GM18505 (cell line): ENCODE data around the gene NKAIN1.

Experiments used
- ATAC-seq: cut with Tn5 transposase; IDR thresholded peaks from one replicate; pipeline ENCODE4 v1.9.1; 2021; ENCODE audit not compliant: unreplicated experiment
- POLR2A ChIP-seq: IDR thresholded peaks from 4 replicates; pipeline ENCODE4 v1.6.1; 2011; ENCODE audit warnings: borderline replicate concordance; ENCODE audit not compliant: insufficient read depth, insufficient read length; ENCODE audit errors: extremely low read depth

NKAIN1 gene

DNA sequence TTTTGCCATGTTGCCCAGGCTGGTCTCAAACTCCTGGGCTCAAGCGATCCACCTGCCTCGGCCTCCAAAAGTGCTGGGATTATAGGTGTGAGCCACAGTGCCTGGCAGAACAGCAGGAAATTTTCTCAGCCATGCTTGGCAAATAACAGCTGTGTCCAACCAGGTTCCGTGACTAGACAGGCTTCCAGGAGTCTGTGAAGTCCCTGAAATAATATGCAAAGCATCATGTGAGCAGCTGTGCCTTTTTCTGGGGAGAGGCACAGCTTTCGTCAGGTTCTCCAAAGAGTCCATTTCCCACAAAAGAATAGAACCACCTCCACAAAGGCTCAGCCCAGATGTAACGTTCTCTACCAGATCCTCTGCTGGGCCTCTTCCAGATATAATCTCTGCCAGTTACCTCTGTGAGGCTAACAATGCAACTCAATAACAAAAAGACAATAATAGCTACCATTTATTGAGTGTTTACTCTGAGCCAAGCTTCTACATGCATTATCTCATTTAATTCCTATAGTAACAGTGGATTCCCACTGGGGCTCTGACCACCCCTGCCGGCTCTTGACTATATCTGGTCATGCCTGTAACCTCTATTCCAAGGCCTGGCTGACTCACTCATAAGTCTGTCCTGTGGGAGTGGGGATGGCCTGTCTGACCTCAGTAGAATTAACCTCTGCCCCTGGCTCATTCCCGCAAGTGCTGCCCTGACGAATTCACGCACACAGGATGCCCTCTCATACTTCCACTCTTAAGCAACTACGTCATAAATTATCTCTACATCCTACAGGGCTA, 4.0 kb upstream of the NKAIN1 start:
- ATAC-seq: no peak

DNA sequence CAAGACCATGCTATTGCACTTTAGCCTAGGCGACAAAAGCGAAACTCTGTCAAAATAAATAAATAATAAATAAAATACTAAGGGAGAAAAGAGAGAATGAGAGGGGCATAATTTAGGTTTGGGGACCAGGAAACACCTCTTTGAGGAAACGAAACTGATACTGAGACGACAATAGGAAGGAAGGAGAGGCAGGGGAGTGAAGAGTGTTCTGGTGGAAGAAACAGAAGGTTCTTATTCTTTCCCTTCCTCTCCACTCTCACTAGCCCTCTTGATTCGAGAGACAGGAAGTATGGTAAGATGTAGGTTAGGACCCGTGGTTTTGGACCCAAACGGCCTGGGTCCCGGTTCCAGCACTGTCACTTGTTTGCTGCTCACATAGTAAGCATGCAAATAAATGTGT, 1.6 kb upstream of the NKAIN1 start:
- no peak for ATAC-seq
- TF ChIP-seq POLR2A: no peak

More for the DNA sequence above, 4.0 kb upstream of the NKAIN1 start:
- TF ChIP-seq POLR2A: no peak

DNA sequence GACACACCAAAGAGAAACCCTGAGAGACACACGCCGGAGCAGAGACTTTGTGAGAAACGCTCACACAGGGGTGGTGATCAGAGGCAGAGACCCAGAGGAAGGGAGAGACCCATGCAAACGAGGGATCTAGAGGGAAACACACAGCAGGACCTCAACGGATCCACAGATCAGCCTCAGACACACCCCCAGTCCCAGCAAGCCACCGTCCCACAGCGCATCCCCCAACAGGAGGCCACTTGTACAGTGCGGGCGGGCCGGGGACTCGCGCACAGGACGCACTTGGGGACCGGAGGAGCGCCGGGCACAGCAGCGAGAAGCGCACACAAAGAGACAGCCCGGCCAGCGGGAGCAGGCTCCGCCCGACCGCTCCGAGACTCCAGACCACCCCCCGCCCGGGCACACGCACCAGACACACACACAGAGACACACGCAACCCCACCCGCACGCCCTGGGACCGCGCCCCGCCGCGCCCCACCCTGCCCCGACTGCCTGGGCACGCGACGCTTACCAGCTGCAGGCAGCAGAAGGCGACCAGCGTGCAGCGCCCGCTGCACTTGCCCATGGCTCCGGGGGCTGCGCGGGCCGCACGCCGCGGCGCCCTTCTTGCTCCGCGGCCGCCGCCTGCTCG, 587 bp downstream of the NKAIN1 start:
- no peak for ATAC-seq
- no peak for TF ChIP-seq POLR2A

DNA sequence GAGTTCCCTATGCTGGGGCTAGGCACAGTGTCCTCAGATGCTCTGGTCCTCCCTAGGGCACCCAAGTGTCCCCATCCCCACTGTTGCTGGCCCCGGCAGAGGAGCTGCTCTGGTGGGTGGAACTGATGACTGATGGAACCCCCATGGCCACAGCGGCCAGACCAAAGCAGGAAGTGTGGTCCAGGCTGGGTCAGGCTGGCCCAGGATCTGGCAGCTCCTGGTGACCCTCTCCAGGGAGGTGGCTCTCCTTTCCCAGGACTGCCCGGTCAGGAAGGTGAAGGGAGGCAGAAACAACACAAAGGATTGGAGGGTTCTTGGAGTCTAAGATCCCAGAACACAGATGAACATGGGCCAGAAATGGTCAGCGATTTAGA, 1.1 kb downstream of the NKAIN1 start:
- ATAC-seq: no peak
- TF ChIP-seq POLR2A: no peak

DNA sequence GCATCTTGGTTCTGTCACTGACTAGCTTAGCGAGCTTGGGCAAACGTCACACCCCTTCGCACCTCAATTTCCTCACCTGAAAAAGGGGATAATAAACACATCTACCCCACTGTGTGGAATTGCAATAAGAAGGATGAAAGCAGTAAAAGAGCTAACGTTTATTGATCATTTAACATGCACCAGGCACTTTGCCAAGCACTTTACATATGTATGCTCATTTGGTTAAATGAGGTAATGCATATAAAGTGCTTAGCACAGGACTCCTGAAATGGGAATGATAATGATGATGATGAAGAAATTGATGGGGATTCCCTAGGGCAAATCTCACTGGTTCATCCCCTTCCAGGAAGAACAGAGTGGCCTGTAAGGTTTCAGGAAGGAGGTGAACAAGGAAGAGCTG, 4.8 kb downstream of the NKAIN1 start:
- ATAC-seq: no peak
- no peak for TF ChIP-seq POLR2A

DNA sequence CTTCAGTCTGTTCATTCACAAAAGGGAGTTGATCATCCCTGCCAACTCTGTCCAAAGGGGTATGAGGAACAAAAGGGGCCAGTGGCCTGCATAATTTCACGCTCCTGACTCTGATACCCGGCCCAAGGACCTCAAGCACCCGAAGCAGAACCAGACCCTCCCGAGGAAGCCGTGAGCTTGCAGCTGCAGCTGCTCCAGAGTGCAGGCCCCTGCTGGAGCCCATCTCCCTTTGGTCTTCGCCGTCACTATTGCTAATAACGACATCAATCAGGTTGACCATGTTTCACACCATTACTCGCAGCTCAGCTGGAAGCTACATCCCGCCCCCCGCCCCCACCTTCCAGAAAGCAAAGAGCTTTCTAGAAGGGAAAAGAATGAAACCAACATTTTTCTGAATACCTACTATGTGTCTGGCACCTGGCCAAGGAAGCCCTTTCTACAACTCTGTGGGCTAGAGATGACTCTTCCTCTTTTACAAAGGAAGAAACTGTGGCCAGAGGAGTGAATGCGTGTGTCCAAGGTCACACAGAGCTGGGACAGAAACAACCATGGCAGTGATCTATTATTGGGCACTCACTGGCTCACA, 5.5 kb downstream of the NKAIN1 start:
- no peak for TF ChIP-seq POLR2A
- no peak for ATAC-seq

DNA sequence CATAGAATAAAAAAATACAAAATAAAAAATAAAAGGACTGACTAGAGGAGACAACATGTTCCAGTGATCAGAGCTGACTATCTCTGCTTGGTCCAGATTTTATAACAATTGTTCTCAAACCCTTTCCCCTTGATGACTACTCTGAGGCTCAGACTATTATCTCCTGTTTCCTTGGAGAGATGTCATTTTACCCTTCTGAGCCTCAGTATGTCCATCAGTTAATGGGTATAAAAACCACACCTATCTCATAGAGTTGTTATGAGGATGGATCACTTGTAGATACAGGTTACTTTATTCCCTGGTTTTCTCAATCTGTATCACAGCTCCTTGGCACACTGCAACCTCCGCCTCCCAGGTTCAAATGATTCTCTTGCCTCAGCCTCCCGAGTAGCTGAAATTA, 7.0 kb downstream of the NKAIN1 start:
- TF ChIP-seq POLR2A: no peak
- ATAC-seq: no peak

DNA sequence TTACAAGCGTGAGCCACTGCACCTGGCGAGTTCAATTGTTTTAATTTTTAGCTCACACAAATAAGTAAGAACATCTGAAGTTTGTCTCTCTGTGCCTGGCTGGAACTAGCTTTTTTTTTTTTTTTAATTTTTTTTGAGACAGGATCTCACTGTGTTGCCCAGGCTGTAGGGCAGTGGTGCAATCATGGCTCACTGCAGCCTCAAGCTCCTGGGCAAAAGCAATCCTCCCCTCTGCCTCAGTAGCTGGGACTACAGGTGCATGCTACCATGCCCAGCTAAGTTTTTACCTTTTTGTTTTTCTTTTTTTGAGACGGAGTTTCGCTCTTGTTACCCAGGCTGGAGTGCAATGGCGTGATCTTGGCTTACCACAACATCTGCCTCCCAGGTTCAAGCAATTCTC, 7.9 kb downstream of the NKAIN1 start:
- ATAC-seq: no peak
- TF ChIP-seq POLR2A: no peak

DNA sequence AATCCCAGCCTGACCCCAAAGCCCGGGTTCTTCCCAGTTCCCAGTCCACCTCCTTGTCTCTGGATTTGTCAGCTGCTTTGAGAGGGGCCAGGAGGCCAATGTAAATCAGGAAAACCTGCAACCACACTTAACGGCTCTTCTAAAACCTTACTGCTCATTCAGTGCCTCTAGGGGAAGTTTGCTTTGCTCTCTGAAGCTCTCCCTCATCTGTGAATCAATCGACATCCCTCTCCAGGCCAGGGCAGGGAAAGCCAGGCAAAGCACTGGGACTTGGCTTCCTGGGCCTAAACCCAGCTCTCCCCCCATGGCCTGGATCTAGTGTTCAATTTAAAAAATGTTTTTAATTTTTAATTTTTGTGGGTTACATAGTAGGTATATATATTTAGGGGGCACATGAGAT, 9.3 kb downstream of the NKAIN1 start:
- no peak for ATAC-seq

DNA sequence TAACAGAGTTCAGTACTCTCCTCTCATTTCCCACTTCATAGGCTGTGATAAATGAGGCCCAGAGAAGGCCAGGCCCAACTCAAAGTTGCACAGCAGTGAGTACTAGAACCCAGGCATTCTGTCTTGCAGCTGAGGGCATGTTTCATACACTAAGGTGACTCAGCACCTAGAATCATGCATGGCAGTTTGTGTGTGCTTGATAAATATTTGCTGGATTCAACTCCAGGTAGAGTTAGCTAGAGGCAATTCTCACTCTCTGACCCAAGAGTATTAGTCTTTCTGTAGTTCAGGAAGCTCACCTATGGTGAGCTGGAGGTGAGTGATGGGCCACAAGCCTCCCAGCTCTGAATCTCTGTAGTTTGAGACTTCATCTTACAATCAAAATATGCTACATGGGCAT, 10.7 kb downstream of the NKAIN1 start:
- no peak for ATAC-seq
- no peak for TF ChIP-seq POLR2A

More for the DNA sequence above, 9.3 kb downstream of the NKAIN1 start:
- TF ChIP-seq POLR2A: no peak

DNA sequence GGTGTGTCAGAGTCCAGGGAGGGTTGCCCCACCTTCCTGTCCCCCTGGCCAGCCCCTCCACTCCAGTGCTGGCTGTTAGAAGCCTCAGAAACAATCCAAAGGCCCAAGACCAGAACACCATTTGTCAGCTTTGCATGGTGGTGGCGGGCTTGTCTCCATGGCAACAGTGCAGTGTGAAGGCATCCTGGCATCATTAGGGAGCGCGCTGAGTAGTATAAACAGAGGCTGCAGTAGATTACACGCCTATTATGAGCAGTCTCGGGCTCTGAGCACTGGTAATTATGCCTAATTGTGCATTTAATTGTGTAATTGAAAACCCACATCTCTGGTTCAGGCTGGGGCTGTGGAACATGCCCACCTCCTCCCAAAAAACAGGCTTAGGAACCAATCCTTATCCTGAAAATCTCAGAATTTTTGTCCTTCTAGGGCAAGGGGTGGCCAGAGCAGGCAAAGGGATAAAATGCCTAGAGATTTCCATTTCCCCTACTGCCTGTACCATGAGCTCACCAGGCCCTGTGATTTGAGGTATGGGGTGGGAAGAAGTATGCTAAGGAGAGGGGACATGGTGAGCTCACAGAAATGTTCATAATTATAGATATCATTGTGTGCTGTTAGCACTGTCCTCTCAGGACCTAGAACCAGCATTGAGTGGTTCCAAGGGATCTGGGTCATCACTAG, 11.7 kb downstream of the NKAIN1 start:
- ATAC-seq: no peak
- TF ChIP-seq POLR2A: no peak

DNA sequence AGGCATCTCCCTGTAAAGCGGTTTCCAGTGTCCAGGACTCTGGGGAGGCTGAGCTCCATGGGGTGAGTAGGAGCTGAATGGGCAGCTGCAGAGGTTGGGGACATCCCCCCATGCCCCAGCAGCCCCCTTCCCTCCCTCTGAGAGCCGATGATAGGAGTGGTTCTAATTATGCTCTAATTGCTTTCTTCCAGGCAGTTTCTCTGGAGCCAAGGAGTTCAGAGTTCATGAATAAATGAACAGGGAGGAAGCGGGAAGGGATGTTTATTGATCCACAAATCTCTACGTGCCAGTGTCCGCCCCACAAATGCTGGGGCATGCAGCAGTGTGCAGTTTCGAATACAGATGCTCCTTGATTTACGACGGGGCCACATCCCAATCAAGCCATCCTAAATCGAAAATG, 15.6 kb downstream of the NKAIN1 start:
- no peak for TF ChIP-seq POLR2A
- ATAC-seq: no peak

DNA sequence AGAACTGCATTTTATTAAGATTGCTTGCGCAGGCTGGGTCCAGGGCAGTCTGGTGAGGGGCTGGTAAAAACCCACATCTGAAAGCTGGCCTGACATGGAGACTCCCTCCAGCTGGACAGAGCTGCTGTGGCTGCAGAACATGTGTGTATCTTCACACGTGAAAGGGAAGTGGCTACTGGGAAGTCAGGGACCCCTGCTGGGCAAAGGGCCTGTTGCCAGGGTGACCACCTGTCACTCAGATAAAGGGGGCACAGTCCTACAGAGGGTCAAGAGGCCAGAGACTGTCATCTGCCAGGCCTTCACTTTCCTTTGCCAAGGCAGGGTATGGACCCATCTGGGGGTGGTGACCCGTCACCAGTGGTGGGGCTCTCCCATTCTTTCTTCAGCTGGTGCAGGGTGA, 17.5 kb downstream of the NKAIN1 start:
- TF ChIP-seq POLR2A: no peak
- ATAC-seq: no peak
